ENCODE data around the gene MYH11.

Gene MYH11

DNA sequence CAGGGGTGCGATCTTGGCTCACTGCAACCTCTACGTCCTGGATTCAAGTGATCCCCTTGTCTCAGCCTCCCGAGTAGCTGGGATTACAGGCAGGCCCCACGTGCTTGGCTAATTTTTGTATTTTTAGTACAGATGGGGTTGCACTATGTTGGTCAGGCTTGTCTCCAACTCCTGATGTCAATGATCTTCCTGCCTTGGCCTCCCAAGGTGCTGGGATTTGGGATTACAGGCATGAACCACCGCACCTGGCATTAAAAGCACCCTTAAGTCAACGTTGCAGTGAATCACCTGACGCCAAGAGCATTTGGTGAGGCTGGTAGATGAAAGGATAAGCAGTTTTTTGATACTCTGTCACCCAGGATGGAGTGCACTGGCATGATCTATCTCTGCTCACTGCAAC, 147.8 kb downstream of the MYH11 start:
- Mint-ChIP-seq H3K4me3 (no peak overlapping the region), H3K9me3 (no peaks in the 10 kb centered on the region), H3K27me3 (ENCODE audit: low read depth) (no peaks in the 10 kb centered on the region), H3K27ac (no peak overlapping the region), H3K4me1 (no peaks in the 10 kb centered on the region), H3K36me3 (ENCODE audit: low read depth) (peaks cover 3% of the 10 kb centered on the region)
- TF ChIP-seq, protein P1, sequence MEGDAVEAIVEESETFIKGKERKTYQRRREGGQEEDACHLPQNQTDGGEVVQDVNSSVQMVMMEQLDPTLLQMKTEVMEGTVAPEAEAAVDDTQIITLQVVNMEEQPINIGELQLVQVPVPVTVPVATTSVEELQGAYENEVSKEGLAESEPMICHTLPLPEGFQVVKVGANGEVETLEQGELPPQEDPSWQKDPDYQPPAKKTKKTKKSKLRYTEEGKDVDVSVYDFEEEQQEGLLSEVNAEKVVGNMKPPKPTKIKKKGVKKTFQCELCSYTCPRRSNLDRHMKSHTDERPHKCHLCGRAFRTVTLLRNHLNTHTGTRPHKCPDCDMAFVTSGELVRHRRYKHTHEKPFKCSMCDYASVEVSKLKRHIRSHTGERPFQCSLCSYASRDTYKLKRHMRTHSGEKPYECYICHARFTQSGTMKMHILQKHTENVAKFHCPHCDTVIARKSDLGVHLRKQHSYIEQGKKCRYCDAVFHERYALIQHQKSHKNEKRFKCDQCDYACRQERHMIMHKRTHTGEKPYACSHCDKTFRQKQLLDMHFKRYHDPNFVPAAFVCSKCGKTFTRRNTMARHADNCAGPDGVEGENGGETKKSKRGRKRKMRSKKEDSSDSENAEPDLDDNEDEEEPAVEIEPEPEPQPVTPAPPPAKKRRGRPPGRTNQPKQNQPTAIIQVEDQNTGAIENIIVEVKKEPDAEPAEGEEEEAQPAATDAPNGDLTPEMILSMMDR (IDR thresholded peaks at IDR 0.05; ENCODE audit: unreplicated experiment in 3 of 3) = no peak

DNA sequence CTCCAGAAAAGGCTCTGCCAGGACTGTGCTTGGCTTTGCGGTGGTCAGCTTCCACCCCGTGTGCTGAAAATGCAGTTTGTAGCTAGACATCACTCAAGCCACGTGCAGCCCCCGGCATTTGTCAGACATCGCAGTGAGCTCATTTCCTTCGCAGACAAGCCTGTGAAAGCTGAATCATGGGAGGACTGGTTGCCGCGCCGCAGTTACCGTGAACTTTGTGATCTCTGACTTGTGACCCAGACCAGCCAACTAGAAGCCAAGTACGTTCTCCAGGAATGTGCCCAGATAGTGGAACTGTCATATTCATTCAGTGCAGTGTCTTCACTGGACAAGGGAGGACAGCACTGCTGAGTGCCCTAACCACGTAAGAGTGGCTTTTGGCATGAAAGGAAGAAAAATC, 148.7 kb downstream of the MYH11 start:
- no peaks in the 10 kb centered on the region for H3K9me3 Mint-ChIP-seq
- no peak overlapping the region for H3K27ac Mint-ChIP-seq
- H3K4me3 Mint-ChIP-seq = no peak overlapping the region
- TF ChIP-seq, protein P1 (IDR thresholded peaks at IDR 0.05; ENCODE audit: unreplicated experiment in 3 of 3) = no peak
- H3K36me3 Mint-ChIP-seq (ENCODE audit: low read depth) = peaks cover 4% of the 10 kb centered on the region
- H3K27me3 Mint-ChIP-seq (ENCODE audit: low read depth) = no peaks in the 10 kb centered on the region
- no peaks in the 10 kb centered on the region for H3K4me1 Mint-ChIP-seq

DNA sequence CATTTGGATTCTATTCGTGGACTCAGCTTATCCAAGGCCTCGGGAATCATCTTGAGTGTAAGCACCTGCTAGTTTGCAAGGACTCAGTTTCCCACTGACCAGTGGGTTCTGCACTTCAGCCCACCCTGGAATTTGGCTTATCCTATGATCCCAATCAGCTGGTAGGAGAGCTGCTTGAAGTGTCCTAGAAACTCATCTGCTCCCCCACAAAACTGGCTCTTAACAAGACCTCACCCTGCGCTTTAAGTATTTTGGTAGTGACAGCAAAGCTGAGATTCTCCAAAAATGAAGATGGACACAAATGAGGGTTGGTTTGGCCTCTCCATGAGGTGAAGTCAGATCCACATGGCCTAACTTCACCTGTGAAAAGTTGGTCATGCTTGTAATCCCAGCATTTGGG, 149.5 kb downstream of the MYH11 start:
- Mint-ChIP-seq H3K4me1 (no peaks in the 10 kb centered on the region), H3K9me3 (no peaks in the 10 kb centered on the region), H3K27me3 (ENCODE audit: low read depth) (no peaks in the 10 kb centered on the region), H3K36me3 (ENCODE audit: low read depth) (peaks cover 7% of the 10 kb centered on the region), H3K4me3 (no peak overlapping the region), H3K27ac (no peak overlapping the region)
- TF ChIP-seq, protein P1 (IDR thresholded peaks at IDR 0.05; ENCODE audit: unreplicated experiment in 3 of 3) = no peak

DNA sequence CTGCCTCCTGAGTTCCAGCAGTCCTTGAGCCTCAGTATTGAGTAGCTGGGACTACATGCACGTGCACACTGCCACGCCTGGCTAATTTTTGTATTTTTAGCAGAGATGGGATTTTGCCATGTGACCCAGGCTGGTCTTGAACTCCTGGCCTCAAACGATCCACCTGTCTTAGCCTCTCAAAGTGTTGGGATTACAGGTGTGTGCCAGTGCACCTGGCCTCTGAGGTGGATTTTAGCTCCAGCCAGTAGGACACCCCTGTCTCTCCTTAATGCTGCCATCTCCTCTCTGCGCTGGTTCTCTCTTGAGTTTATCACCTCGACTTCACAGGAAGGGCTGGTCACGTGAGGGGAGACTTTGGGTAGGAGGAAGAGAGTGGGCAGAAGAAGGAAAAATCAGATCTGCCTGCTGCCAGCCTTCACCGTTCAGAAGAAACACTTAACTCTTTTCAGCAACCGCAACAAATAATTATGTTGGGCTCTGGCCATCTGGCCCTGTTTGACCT, 151.7 kb downstream of the MYH11 start:
- no peaks in the 10 kb centered on the region for H3K4me1 Mint-ChIP-seq
- H3K27me3 Mint-ChIP-seq (ENCODE audit: low read depth) = no peaks in the 10 kb centered on the region
- H3K4me3 Mint-ChIP-seq = no peak overlapping the region
- H3K9me3 Mint-ChIP-seq = no peaks in the 10 kb centered on the region
- H3K27ac Mint-ChIP-seq = no peak overlapping the region
- TF ChIP-seq, protein P1 (IDR thresholded peaks at IDR 0.05; ENCODE audit: unreplicated experiment in 3 of 3) = no peak
- H3K36me3 Mint-ChIP-seq (ENCODE audit: low read depth) = peaks cover 14% of the 10 kb centered on the region

DNA sequence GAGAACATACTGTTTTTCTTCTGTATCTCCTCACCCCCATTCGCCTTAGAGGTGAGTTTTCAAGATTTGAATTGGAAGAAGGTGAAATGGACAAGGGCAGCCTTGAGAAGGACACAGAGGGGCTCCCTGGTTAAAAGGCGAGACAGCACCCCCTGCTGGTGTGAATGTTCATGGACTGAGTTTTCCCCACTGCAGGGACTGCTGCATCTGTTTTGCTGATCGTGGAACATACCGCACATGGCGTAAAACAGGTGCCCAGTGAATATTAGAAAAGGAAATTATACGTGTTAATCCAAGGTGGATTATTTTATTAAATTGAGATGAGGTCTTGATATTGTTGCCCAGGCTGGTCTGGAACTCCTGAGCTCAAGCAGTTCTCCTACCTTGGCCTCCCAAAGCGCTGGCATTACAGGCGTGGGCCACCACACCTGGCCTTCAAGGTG, 152.3 kb downstream of the MYH11 start:
- TF ChIP-seq, protein P1 (IDR thresholded peaks at IDR 0.05; ENCODE audit: unreplicated experiment in 3 of 3) = peak; percentile 65 to 74 (median 66)
- H3K27ac Mint-ChIP-seq = no peak overlapping the region
- peaks cover 19% of the 10 kb centered on the region for H3K36me3 Mint-ChIP-seq (ENCODE audit: low read depth)
- H3K4me1 Mint-ChIP-seq = no peaks in the 10 kb centered on the region
- H3K27me3 Mint-ChIP-seq (ENCODE audit: low read depth) = no peaks in the 10 kb centered on the region
- no peak overlapping the region for H3K4me3 Mint-ChIP-seq
- no peaks in the 10 kb centered on the region for H3K9me3 Mint-ChIP-seq

DNA sequence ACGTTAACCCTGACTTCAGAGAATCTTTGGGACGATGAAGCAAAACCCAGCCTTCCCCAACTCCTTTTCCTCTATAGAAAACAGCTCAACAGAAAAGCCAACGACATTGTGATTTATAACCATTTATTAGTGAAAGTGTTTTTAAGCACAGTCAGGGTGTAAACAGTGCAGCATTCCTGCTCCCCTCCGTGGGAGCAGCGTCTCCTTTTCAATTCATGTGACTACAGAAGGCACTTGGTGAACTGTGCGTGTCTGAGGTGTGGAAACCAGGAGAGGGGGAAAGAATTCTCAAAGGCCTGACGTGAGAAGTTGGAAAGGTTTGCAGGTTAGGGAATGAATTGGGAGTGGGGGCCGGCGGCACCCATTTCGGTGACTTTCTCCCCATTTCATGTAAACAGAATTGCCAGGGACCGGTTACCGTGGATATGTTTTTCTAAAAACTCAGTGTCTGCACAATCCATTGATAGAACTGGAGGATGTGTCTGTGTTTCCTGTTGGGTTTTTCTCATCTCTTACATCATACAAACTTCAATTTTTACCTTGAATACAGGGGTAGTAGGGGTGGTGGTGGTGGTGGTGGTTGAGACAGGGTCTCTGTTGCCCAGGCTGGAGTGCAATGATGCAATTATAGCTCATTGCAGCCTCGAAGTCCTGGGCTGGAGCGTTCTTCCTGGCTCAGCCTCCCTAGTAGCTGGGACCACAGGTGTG, 153.6 kb downstream of the MYH11 start:
- Mint-ChIP-seq H3K4me1 (no peaks in the 10 kb centered on the region), H3K27ac (peak overlapping the region in 1 of 3 experiments; percentile 45), H3K9me3 (no peaks in the 10 kb centered on the region), H3K4me3 (no peak overlapping the region), H3K27me3 (ENCODE audit: low read depth) (no peaks in the 10 kb centered on the region), H3K36me3 (ENCODE audit: low read depth) (peaks cover 26% of the 10 kb centered on the region)
- TF ChIP-seq, protein P1 (IDR thresholded peaks at IDR 0.05; ENCODE audit: unreplicated experiment in 3 of 3) = no peak
